HG02852 (cell line): ENCODE measurements around the gene DIPK1C.

Experiments used
- ATAC-seq: cut with Tn5 transposase; IDR thresholded peaks from one replicate; pipeline ENCODE4 v1.9.1; 2021; ENCODE audit warnings: mild to moderate bottlenecking, moderate library complexity; ENCODE audit not compliant: unreplicated experiment

DIPK1C gene

DNA sequence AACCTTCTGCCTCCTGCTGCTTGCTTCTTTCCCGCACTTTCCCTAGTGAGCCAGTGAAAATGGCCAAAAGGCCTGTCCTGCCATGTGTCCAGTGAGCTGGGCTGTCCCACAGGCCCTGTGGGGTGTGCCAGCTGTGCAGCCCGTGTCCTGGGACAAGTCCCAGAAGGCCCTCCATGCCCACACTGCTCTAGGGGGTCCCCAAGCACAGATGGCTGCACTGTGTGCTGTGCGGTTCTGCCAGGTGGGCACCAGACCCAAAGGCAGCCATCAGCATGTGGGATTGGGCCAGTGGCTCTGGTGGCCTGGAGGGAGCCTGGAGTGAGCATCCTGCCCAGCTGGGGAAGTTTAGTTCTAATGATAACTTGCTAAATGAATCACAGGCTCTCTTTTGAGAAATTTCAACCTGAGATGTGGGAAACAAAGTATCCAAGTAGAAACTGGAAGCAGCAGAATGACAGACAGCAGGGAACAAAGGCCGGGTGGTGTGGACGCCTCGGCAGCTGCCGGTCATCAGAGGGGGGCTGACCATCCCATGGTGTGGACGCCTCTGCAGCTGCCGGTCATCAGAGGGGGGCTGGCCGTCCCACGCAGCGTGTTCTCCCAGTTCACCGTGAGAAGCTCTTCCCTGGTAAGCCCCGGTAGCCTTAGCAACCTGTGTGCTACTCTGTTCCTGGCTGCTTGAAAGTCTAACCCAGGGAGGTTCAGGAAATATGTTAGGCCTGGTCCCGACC is 29.2 kb upstream of the DIPK1C start:
- no peak for ATAC-seq

DNA sequence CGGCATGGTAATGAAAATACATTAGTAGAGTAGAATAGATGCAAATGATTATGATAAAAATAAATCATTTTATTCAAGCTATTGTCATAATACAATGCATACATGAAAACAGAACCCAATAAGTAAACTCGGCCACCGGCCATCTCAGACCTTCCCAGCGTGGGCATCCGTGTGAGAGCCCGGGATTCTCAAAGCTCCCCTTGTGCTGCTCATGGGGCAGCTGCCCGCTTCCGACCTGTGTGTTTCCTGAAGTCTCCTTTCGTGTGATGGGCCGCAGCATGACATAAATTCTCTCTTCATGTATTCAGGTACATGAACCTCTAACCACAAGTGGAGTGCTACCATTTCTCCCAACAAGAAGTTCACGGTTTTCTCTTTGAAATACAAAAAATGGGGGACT is 25.6 kb upstream of the DIPK1C start:
- ATAC-seq, result no peak

DNA sequence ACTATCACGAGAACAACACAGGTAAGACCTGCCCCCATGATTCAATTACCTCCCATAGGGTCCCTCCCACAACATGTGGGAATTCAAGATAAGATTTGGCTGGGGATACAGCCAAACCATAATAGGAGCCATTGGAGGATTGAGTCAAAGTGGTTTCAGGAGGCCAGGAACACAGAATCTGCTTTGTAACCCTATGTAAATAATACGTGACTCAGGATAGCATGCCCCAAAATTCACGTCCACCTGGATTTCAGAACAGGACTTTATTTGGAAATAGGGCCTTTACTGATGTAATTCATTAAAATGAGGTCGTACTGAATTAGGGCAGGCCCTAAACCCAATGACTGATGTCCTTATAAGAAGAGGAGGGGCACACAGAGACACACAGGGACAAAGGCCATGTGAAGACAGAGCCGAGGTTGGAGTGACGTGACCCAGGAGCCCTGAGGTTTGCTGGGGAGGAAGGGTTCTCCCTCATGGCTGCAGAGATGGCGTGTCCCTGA is 23.1 kb upstream of the DIPK1C start:
- no peak for ATAC-seq

DNA sequence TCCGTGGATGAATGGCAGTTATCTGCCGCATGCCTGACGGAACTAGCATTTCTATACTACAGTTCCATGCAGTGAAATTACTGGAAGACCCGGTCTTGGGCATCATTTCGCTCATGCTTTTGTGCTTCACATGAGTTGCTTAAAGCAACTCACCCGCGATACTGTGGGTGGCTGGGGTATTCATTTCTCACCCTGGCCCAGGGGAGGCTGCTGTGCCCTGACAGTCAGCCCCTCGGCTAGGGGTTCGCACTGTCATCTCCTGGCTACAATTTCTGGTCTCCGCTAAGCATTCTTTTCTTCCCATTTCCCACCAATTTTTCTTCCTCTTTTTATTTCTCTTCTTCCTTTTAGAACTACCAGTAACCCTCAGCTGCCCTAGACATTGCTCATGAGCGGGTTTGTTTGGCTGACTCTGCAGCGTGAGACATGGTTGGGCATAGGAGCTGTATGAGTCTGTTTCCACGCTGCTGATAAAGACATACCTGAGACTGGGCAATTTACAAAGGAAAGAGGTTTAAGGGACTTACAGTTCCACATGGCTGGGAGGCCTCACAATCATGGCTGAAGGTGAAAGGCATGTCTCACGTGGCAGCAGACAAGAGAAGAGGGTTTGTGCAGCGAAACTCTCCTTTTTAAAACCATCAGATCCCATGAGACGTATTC is 22.5 kb upstream of the DIPK1C start:
- ATAC-seq, result no peak

DNA sequence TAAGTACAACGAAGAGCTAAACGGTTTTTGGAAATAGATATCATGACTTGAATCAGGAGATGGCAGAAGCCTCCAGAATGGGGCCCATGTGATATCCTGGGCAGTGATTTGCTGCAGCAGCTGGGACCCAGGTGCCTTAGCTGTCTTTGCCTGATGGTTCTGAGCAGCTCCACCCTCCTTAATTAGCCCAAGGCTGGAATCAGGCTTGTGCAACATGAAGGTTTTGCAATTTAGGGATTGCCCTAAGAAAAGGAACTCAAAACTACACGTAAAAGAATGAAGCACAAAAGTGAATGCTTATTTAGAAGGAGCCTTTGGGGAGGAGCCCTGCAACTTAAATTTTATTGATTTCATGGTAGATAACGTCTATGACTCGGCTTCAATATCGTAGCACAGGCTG is 21.8 kb upstream of the DIPK1C start:
- no peak for ATAC-seq

DNA sequence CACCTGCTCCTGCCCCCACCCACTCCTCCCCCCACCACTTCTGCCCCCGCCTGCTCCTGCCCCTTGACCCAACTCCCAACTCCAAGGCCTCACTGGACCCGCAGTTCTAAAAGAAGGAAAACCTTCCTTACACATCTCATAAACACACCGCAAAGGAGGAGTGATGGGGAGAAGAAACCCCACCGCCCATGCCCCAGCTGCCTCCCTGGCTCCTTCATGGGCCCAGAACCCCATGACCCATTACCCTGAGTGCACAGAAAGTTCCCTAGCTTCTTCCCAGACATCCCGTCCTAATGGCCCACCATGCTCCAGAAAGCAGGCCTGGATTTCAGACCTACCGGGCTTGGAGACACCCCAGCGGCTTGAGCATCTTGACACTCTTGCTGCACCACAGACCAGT is 21.2 kb upstream of the DIPK1C start:
- ATAC-seq, result no peak

DNA sequence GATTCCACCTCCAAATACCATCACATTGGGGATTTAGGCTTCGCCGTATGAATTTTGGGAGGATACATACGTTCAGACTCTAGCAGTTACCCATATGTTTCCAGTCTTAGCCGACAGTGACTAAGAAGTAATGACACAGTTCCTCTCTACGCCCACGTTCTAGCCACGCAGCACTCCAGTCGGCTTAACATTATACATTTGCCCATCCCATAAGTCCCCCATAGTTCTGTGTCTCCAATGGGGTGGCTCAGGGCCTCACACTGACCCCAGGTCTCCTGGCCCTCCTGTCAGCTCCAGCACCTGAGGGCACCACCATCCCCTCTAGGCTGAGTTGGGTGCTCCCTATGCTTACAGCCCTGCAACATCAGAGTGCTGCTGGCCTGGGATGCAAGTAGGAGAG is 20.7 kb upstream of the DIPK1C start:
- ATAC-seq, result no peak

DNA sequence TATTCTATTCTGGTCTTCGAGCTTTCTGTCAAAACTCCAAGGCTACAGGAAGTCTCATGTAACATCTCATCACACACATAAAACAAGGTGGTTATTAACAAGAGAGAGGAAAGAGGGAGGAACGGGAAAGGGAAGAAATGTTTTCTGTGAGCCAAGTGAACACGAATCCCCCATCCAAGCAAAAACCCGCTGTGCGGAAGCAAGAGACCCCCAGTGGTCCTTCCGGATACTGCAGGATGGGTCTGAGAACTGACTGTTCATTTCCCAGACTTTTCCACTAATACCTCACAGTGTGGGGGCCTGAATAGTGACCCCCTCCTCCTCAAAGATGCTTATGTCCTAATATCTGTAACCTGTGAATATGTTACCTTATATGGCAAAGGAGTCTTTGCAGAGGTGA is 19.0 kb upstream of the DIPK1C start:
- ATAC-seq, result no peak

DNA sequence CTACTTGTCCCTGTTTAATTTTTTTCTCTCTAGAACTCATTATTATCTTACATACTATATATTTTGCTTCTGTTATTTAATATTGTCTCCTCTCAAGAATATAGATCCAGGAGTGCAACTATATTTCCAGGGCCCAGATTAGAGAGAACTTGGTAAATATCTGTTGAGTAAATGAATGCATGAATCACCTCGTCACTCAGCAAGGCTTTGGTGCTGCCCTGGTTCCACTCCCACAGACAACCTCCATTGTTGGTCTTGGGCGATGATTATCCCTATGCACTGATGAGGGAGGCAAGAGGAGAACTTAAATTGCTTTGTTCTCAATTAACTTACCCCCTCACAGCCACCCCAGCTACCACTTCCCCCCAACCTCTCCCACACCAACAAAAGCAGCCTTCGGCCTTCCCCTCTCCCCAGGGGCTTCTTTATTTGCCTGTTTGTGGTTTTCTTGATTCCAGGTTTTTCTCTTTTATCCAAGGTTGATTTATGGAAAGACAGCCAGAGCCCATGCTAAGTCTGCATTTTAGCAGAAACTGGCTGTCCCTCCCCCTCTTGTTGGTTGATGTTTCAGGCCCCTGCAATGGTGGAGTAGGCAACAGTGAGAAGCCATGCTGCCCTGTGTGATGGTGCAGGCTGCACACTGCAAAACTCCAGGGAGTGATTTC is 17.0 kb upstream of the DIPK1C start:
- ATAC-seq, result no peak

DNA sequence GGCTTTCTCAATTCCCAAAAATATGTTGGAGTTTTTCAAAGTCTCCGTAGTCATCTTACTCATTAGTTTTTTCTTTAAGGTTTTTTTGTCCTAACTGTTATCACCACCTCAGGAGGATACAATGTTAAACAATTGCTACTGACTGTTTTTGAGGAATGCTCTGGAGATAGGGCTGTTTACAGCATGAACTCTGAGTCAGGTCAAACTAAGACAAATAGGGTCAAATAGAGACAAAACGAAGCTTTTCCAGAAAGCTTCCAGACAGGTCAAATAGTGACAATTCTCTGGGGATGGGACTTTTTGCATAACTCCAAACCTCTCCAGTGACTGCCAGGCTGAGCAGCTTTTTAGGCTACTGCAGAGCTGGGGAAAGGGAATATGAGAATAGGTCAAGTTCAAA is 15.2 kb upstream of the DIPK1C start:
- ATAC-seq, result no peak

DNA sequence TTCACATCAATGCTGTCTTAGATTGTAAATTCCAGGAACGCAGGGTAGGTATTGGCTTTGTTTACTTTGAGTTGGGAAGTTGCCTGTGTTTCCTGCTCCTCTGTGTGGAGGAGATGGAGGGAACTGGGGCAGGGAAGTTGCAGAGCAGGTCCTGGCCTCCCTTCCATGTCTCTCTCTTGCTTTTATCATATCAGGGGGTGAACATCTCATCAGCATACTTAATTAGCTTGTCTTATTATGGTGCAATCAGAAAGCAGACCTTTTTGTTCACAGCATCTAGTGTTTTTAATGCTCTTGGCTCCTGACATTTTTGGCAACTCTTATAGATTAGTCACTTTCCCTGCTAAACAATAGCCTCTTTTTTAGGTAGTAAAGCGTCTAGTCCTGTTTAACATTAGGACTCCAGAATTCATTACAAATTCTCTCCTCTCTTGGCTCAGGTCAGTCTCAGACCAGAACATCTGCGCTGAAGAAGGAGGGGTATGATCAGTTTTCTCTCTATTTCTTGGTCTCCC is 11.5 kb upstream of the DIPK1C start:
- no peak for ATAC-seq

DNA sequence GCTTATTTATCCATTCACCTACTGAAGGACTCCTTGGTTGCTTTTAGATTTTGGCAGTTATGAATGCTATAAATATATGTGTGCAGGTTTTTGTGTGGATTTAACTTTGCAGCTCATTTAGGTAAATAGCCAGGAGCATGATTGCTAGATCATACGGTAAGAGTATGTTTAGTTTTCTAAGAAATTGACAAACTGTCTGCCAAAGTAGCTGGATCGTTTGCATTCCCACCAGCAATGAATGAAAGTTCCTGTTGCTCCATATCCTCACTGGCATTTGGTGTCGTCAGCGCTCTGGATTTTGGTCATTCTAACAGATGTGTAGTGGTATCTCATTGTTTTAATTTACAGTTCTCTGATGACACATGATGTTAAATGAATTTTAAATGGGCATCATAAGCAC is 8.7 kb upstream of the DIPK1C start:
- no peak for ATAC-seq

DNA sequence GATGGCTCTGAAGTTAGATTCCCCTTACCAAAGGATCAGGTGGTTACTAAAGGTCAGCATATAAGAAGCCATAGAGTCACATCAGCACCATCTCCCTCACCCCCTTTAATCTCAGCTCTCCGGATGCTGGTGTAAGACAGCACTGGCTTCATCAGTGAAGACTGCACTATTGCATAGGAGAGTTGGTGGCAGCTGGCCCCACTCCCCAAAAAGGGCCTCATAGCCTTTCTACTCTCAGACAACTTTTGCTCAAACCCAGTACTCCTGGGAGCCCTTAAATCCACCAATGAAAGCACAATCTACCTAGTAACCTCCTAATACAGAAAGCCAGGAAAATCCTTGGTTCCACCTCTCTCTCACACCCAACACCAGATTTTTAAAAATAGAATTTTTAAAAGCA is 6.9 kb upstream of the DIPK1C start:
- ATAC-seq, result no peak

DNA sequence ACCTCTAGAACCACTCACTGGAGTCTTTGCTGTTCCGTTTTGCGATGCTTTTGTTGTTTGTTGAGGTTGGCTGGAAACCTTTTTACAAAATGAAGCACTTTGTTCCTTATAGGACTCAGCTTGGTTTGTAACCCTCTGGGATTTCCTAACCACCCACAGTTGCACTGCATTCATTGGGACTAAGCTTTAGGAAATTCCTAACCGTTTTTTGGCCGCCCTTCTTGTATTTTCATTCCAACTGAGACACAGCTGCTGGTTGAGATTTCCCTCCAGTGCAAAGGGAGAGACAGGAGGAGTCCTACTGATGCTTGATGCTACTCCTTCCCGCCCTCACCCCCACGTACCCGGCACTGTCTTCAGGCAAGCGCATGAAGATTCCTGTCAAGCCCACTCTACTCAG is 6.1 kb upstream of the DIPK1C start:
- ATAC-seq, result no peak

DNA sequence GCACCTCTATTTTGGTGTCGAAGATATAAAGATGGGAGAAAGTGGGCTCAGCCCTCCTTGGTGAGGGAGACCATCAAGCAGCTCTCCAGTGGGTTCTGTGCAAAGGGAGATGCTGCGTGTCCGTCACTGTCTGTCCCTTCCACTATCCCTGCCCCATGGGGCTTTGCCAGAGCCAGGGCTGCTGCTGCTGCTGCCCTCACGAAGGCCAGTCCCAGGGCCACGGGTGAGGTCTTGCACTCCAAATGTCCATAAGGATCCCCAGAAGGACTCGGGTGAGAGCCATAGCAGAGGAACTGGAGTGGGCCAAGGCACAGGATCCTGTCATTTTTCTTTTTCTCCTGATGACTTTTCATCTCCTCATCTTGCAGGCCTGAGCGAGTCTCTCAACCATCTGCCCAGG is 3.7 kb upstream of the DIPK1C start:
- ATAC-seq, result no peak

DNA sequence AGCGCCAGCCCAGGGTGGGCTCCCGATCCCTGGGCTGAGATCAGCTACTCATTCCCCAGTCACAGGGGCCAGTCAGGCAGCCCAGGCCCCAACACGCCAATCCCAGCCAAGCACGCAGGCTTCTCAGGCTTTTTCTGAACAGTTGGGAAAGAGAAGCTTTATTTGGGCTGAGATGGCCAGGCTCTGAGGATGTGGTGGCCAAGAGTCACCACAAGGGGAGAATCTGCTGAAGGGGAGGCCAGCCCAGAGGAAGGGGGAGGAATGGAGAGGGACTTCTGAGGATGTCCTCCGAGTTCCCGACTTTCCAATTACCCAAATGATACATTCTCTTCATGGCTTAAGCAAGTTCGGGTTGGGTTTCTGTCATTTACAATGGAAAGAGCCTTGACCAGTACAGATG is 2.8 kb upstream of the DIPK1C start:
- no peak for ATAC-seq

DNA sequence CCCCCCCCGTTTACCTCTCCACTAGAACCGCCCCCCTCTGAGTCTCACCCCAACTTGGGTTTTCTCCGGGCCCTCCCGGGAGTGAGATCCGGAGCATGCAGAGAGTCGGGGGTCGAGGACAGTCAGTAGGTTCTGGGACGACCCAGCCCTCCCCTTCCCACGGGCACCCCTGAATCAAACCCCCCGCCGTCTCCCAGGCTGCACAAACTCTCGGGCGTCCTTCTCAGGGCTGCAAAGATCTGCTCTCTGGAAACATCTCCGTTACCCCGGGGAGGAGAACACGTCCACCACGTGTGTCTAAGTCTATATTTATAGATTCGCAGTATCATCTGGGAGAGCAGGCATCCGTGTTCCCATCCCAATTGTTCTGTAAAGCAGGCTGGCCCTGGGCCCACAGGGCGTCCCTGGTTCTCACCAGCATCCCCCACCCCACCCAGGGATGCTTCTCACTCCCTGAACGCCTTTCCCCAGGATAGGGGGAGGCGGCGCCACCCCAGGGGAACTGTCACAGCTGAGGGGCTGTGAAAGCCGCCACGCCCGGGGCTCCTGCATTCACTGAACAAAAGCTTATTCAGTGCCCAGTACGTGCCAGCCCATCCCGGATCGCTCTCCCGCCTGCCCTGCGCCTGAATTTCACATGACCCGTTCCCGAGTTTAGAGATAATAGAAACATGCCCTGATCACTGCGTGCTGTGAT is 765 bp upstream of the DIPK1C start:
- ATAC-seq, result no peak

DNA sequence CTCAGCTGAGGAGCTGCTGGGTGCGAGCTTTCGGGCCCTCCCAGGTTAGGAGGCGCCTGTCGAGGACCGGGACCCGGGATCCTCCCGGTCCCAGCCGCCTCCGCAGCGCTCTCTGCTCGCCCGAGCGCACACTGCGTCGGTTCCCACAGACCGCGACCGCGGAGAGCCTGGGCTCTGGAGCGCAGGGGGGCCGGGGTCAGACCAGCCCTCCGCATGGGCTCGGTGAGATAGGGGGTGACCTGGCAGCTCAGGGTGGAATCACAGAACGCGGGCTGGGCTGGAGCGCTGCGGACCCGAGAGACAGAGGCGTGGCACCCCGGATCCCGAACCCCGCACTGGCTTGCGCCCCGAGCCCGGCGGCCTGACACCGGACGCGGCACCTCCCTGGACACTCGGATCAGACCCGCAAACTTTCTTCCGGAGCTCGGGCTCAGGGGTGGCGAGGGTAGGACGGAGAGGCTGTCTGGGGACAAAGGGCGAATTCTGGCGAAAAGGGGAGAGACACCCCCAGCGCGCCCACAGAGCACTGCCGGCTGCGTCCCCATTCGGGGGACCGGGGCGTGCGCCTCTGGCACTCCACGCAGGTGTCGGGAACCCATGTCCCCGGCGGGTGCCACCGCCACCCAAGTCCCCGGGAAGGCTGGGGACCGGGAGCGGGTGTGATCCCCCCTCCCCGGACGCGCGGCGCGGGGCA is 612 bp downstream of the DIPK1C start:
- ATAC-seq, result no peak

DNA sequence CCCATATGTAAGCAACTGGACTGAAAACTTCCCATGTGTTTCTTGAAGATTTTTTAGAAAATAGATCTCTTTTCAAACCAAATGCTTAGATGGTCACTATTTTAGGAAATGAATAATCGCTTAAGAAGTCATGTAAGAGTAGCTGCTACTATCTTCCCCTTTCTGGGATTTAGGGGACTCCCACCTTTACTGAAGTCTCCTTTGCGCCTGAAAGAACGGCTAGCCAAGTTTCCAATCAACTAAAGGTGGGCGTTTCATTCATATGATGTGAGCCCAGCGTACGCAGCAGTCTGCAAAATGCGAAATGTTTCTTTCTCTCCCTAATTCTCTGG is 1.1 kb downstream of the DIPK1C start:
- no peak for ATAC-seq

DNA sequence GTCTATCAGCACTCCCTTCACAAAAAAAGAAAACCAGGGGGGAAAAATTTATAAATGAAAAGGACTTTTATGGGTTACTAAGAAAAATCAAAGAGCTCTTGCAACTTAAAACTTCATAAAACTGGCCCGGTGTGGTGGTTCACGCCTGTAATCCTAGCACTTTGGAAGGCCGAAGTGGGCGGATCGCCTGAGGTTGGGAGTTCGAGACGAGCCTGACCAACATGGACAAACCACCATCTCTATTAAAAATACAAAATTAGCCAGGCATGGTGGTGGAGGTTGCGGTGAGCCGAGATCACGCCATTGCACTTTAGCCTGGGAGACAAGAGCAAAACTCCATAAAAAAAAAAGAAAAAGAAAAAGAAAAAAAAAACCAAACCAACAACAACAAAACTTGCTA is 1.7 kb downstream of the DIPK1C start:
- ATAC-seq, result no peak

DNA sequence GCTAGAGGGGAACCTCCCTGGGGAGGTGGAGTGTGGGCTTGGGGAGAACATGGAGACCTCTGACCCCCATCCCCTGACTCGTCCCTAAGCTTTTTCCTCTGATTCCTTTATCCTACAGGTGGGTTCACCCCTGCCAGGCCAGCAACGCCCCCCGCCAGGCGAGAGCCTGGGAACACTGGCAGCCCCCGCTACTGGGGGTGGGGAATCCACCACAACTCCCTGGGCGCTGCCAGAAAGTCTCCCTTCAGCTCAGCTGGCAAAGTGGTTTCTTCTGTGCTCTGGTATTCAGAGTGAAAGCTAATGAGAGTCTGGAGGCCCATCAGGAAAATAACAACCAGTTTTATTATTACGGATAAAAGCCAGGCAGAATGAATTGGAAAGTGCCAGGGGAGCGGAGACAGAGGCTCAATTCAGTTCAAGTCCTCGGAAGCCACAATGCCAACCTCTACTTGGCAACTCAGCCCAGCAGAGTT is 2.8 kb downstream of the DIPK1C start:
- no peak for ATAC-seq
